Measurements from ENCODE around the gene ADGRV1. TPM values are rescaled to one million over a fixed set of nuclear protein-coding genes. Genes with fewer than 3 reads are reported as not detected.

ADGRV1 gene
- total and polyA plus RNA-seq, 9 of the 15 experiments (the other 6 are each of a cell fraction or from before 2014, with no cell fraction given): 21.7 to 156 (median 58.2) TPM

GRCh38 chr5:90553711-90554110 is 4.9 kb upstream of the ADGRV1 start:
- no TSS peak for BruUV-seq (replicated peaks)
- Histone ChIP-seq H3K79me2 (ENCODE audit: control insufficient read depth, insufficient read depth, low read length) (no peaks in the 10 kb centered on the region; the same call in 2 of the 3 replicates), H3K9ac (ENCODE audit: insufficient read depth in 1 of 2, low read depth in 2 of 2, low read length in 2 of 2) (no peak overlapping the region), H4K20me1 (replicated peaks; ENCODE audit: control insufficient read depth, insufficient read depth, low read length) (no peaks in the 10 kb centered on the region), H3K27ac (ENCODE audit: extremely low read depth, low read depth, low read length) (no peak overlapping the region), H2AFZ (ENCODE audit: low read depth, low read length) (no peak overlapping the region), H3K9me1 (ENCODE audit: control insufficient read depth, insufficient read depth, low read length) (no peaks in the 10 kb centered on the region), H3K36me3 (ENCODE audit: control insufficient read depth, insufficient read depth, low read length) (no peaks in the 10 kb centered on the region), H3K4me3 (no peak overlapping the region), H3K9me3 (replicated peaks; ENCODE audit: control insufficient read depth, insufficient read depth, low read depth, low read length) (no peaks in the 10 kb centered on the region), H3K4me2 (ENCODE audit: insufficient read depth, low read length) (no peak overlapping the region), H3K4me1 (replicated peaks in 1 of 2; ENCODE audit: control insufficient read depth in 2 of 2, insufficient read depth in 2 of 2, low read length in 2 of 2) (peaks cover 4 to 9% of the 10 kb centered on the region in 2 experiments), H3K27me3 (ENCODE audit: control insufficient read depth in 2 of 2, insufficient read depth in 2 of 2, low read length in 2 of 2) (no peaks in the 10 kb centered on the region)
- CTCF ChIA-PET (ENCODE audit: low intra/inter-chr PET ratio): no interaction called here
- FAIRE-seq: no peak
- ATAC-seq: no peak
- intact Hi-C loops (cut with micrococcal nuclease) (no loop called here), in situ Hi-C loops (cut with MboI) (no loop called here)
- POLR2A ChIA-PET: no interaction called here
- DNase-seq (ENCODE audit: extremely low read depth in 1 of 4, low spot score in 3 of 4): no peak
- TF ChIP-seq MTF1 (CRISPR knock-in tag; IDR thresholded peaks at IDR 0.05; ENCODE audit: borderline replicate concordance) (no peak), BCOR (IDR thresholded peaks at IDR 0.05) (no peak), DNMT1 (IDR thresholded peaks at IDR 0.05) (no peak), ZNF398 (CRISPR knock-in tag; IDR thresholded peaks at IDR 0.05) (no peak), CBFA2T2 (conservative IDR thresholded peaks at IDR 0.05) (no peak), NR0B1 (IDR thresholded peaks at IDR 0.05; ENCODE audit: partially characterized antibody) (no peak), POLR2AphosphoS5 (IDR thresholded peaks at IDR 0.05; ENCODE audit: control insufficient read depth, insufficient read depth, low read depth, low read length) (no peak), SREBF2 (CRISPR knock-in tag; IDR thresholded peaks at IDR 0.05) (no peak), CTCF (IDR thresholded peaks at IDR 0.05 in 2 of 3, conservative IDR thresholded peaks at IDR 0.05 in 1 of 3; ENCODE audit: insufficient read depth in 2 of 3, low read depth in 1 of 3, low read length in 3 of 3) (no peak), SIX5 (IDR thresholded peaks at IDR 0.05; ENCODE audit: borderline replicate concordance in 1 of 2, insufficient read depth in 1 of 2, low read depth in 1 of 2, low read length in 2 of 2) (no peak), DPF2 (IDR thresholded peaks at IDR 0.05) (no peak), AFF1 (IDR thresholded peaks at IDR 0.05; ENCODE audit: low read depth in 1 of 2, partially characterized antibody in 2 of 2) (no peak), GTF2F1 (IDR thresholded peaks at IDR 0.05; ENCODE audit: low read depth, low read length) (no peak)

Data from K562 (cell line).